ENCODE data around the gene SCG2.

SCG2 gene

DNA sequence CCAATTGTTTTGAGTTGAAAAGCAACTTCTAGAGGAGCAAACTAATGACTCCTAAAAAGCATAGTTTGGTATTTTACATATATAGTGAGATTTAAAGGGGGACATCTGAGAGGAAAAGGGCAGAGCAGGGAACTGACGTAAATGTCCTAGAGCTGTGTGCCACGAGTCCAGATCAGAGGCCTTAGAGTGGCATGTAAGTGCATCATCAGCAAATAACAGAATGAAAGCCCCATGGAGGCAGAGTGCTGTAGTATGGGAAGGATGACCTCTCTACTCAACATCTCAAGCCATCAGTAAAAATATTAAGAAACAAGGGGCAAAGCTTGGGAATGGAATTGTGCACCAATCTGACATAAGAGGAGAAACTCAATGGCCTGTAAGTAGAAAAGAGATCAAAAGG lies 31.4 kb downstream of the SCG2 start:
- DNase-seq = no peak

DNA sequence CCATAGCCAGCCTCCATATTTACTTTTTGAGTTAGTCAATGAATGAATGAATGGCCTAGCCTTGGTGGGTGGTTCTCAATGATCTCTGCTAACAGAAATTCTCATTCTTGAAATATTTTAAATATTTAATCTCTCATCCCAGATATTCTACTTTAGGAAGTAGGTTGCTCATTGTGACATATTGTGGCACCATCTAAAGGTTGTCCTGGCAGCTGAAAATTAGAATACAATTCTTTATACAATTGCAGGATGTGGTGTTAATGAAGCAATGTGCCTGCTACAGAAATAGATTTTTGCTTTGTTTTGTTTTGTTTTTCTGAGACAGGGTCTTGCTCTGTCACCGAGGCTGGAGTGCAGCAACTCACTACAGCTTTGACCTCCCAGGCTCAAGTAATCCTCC lies 35.8 kb downstream of the SCG2 start:
- no peak for DNase-seq

DNA sequence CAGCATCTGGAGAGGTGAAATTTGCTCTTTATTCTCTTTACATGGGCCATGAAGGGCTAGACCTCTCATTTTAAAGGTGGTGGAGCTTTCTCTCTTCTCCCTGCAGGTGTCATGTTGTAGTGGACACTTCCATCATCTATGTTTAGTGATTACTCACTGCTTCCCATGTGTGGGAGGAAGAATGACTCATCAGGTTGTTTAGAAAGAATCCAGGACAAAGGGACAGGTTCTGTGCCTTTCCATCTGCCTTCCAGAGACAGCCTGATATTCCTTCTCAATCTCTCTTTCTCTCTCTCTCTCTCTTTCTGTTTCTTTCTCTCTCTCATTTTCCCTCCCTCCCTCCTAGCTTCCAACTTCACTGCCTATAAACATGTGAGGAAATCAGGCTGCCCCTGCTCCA lies 38.7 kb downstream of the SCG2 start:
- DNase-seq = no peak

DNA sequence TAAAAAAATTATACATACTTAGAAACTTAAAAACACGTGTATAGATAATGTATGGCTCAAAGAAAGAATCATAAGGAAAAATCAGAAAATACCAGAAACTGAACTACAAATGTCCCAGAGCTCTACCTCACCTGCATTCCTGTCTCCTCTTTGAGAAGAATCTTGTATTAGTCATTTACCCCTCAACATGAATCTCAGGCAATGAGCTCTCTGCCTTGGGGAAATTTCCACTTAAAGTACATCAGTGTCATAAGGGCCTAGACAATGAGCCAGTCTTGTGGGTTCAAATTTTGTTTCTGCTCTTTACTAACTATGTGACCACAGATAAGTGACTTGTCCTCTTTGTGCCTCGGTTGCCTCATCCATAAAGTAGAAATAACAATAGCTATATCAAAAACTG lies 40.1 kb downstream of the SCG2 start:
- DNase-seq = no peak

DNA sequence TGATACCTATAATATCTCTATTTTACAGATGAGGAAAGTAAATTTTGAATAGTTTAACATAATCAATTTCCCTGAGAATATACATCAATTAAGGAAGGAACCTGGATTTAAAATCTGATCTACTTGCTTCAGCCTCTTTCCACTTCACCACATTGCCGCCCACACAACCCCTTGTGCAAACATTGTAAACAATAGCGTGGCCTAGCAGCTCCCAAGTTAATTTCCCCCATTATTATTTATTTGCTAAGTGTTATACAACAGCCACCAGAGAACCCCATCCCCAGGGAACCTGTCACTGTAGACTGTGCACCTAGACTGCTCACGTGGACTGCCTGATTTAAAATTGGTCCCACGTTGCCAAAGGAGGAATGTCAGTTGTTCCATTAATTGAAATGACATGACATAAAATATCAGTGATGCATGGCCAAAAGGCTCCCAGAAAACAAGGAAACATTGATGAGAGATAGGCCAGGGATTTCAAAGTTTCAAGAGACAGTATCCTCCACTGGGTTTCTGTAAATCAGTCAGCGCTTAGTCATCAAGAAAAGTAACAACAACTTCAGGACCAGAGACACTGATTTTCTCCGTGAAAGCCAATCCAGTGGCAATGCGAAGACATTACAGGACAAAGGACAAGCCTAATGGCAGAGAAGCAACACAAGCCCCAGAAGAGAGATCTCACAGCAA lies 41.3 kb downstream of the SCG2 start:
- DNase-seq = no peak

DNA sequence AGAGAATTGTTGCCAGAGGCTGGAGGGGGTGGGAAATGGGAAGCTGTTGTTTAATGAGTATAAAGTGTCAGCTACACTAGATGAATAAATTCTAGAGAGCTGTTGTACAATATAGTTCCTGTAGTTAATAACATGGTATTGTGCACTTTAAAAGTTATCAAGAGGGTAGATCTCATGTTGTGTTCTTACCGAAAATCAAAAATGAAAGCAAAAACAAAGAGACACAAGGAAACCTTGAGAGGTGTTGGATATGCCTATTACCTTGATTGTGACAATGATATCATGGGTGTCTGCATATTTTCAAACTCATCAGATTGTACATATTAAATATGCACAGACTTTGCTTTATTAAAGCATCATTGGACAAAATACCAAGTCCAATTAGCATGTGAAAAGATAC lies 43.2 kb downstream of the SCG2 start:
- no peak for DNase-seq

DNA sequence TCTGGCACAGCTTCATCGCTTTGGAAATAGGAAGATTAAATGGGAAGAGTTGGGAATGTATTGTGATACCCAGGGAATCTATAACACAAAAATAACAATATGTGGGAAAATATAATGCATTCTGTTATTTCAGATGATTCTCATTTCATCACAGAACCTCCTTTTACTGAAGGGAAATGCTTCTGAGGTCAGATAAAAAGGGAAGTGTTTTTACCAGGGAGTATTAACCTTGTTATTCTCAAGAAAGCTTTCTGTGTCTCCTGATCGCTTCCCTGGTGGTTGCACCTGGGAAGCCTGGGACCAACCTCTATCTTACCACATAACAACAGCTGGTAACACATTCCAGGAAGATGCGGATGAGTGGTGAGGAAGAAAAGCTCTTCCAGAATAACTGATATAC lies 47.2 kb downstream of the SCG2 start:
- DNase-seq = no peak

DNA sequence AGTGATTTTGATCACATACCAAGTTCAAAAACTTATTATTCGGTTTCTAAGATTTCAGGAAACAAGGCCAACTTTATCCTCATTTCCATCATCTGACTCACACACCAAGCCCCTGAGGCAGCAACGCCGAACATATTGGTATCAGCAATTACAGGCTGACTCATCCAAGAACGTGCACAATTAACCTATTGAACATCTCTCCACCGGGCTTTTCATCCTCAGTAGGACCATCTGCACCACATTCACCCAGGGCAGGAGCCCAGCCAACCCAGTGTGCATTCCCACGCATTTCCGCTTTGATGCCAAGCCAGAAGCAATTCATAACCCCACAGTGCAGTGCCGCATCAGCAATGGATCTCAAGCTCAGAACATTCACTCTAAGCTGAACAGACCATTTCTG lies 52.9 kb downstream of the SCG2 start:
- no peak for DNase-seq

DNA sequence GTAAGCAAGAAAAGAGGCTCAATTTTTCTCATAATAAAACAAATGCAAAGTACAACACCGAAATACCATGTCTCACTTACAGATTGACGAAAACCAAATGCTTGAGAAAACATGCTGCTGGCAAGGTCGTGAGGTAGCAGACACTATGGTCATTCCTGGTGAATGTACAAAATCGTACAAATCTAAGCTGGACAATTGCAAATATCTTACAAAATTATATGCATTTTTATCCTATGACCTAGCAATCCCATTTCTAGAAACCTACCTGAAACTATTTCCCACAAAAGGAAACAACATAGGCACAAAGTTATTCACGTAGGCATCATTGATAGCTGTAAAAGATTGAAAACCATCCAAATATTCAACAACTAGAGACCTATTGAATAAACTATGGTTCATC lies 54.0 kb downstream of the SCG2 start:
- DNase-seq = no peak

Measured in CD4-positive, alpha-beta T cell treated with Interferon gamma for 1 hour (primary cell).